Skeletal muscle satellite cell (primary cell): ENCODE data around the gene TYMS.

Experiments used
- H3K27me3 ChIP-seq: 2 replicates; pipeline ENCODE4 v1.7.0; 2013; ENCODE audit warnings: low read length; ENCODE audit not compliant: control insufficient read depth, insufficient read depth
- H3K36me3 ChIP-seq: 2 replicates; pipeline ENCODE4 v1.7.0; 2013; ENCODE audit warnings: mild to moderate bottlenecking, control low read depth, low read length; ENCODE audit not compliant: insufficient read depth
- H3K4me1 ChIP-seq: 2 replicates; pipeline ENCODE4 v1.7.0; 2013; ENCODE audit warnings: low read length; ENCODE audit not compliant: control insufficient read depth, insufficient read depth
- H3K4me2 ChIP-seq: 2 replicates; pipeline ENCODE4 v1.7.0; 2013; ENCODE audit warnings: mild to moderate bottlenecking, low read length
- H3K4me3 ChIP-seq: 2 replicates; pipeline ENCODE4 v1.7.0; 2013; ENCODE audit warnings: low read length
- H3K9ac ChIP-seq: 2 replicates; pipeline ENCODE4 v1.7.0; 2013; ENCODE audit warnings: mild to moderate bottlenecking, low read depth, low read length, moderate library complexity
- H3K9me3 ChIP-seq: replicated peaks from 2 replicates; pipeline ENCODE4 v1.7.0; 2013; ENCODE audit warnings: mild to moderate bottlenecking, control low read depth, low read length

The TYMS gene

DNA sequence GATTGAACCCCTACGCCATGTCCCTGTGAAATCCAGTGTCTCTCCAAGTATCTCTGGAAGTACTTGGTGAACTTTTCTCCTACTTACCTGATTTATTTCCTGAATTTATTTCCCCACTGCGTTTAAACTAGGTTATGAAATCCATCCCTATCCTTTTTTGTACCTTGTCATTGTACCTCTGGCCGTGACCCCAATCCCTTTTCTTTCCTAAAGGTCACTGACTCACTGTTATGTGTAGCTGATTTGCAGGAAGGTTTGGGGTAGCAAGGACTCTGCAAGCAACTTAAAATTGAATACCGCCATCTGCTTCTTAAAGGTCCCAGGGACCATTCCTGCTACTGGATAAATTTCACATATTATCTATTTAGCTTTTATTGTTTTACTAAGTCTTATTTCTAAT, 59.5 kb downstream of the TYMS start:
- Histone ChIP-seq H3K4me3 (no peak overlapping the region), H3K9ac (no peak overlapping the region), H3K36me3 (no peaks in the 10 kb centered on the region), H3K27me3 (no peaks in the 10 kb centered on the region), H3K4me1 (peaks cover 28% of the 10 kb centered on the region), H3K9me3 (no peaks in the 10 kb centered on the region), H3K4me2 (no peak overlapping the region)
